ENCODE measurements around the gene ECE1. TPM values are rescaled to one million over a fixed set of nuclear protein-coding genes. Genes with fewer than 3 reads are reported as not detected.

ECE1 gene
- total RNA-seq, 1 experiment from 2014 or later = 65.8 TPM

- peak; percentile 80 for DNase-seq (ENCODE audit: low spot score)
Measured at GRCh38 chr1:21255284-21255942, 34.9 kb downstream of the ECE1 start.

DNA sequence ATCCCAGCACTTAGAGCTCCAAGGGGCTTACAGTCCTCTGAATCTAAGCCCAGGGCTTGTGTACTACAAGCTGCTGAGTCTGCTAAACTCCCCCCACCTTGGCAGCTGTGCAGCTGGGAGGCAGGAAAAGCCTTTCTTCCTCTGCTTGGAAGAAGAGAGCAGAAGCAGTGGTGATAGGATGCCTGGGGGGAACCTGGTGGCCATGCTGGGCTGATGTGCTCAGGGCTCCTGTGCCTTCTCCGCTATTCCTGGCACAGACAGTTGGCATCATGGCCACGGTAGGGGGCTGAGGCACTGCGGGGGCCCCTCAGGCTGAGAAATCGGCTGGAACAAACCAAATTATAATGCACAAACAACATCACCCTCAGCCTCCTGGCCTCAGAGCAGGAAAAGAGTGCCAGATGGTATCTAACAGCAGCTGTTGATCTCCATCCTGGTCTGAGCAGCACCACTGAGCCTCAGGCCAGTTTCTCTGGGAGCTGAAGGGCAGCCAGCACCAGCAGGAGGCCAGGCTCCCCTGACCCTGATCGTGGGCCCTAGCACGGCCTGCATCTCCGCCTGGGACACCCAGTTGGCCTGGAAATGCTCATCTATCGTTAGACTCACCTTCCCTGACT, 35.8 kb downstream of the ECE1 start:
- no peak for DNase-seq (ENCODE audit: low spot score)

- DNase-seq (ENCODE audit: low spot score) = peak; percentile 84
Measured at GRCh38 chr1:21251773-21252471, 38.3 kb downstream of the ECE1 start.

DNA sequence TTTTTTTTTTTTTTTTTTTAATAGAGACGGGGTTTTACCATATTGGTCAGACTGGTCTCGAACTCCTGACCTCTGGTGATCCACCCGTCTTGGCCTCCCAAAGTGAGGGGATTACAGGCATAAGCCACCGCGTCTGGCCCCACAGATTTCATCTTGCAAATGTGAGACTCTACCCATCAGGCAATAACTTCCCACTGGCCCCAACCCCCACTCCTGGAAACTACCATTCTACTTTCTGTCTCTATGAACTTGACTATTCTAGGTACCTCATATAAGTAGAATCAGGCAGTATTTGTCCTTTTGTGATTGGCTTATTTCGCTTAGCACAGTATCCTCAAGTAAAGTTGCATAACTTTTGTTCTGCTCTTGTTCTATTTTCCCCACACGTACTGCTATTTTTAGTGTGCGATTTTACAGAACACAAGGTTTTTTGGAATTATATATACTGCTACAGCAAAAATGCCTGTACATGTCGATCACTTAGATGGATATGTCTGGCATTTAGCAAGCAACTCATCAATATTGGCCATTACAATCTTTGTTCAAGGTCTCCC, 40.2 kb downstream of the ECE1 start:
- no peak for DNase-seq (ENCODE audit: low spot score)

DNA sequence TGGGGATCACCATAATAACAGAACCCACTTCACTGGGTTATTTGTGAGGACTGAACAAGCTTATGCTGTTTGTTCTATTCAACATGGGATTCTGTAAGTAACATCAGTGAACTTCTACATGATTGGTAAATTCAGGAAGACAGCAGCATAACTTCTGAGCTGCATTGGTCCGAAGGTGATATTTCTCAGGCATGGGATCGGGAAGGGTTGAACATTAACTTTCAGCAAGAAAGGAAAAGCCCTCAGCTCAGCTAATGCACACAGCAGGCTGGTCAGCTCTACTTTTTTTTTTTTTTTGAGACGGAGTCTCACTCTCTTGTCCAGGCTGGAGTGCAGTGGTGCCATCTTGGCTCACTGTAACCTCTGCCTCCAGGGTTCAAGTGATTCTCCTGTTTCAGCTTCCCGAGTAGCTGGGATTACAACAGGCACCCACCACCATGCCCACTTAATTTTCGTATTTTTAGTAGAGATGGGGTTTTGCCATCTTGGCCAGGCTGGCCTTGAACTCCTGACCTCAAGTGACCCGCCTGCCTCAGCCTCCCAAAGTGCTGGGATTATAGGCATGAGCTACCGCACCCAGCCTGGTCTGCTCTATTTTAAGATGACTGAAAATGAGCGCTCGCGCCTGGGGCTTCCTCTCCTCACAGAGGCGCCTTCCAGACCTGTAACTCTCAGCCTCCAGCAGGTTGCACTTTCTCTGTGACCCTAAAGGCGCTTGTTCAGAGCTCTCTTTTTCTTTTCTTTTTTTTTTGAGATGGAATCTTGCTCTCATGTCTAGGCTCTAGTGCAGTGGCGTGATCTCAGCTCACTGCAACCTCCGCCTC, 42.2 kb downstream of the ECE1 start:
- no peak for DNase-seq (ENCODE audit: low spot score)

DNA sequence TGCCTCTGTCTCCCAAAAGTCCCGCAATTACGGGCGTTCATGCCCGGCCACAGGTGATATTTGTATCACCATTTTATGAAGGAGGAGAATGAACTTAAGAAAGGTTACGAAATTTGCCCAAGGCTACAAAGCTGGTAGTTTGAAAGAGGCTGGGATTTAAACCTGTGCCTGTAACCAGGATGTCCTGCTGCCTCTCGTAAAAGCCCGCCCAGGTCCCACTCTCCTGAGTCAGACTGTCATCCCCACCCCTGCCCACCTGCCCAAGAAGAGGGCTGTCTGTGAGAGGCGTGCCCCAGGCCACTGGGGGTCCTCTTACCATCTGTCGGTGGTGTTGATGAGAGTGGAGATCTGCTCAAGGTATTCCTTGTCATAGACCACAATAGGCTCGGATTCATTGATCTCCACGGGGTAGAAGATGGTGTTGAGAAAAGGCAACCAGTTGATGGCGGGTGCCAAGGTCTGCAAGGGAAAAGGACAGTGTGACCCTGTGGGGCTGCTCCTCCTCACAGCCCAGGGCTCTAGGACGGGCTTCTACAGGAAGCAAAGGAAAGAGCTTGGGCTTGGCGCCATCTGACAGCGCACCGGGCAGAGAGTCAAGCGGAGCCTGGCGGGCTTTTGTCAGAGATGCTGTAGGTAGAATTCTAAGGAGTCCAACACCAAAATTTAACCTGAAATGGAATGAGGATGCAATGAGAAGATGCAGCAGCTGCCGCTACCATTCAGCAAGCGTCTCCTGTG, 43.2 kb downstream of the ECE1 start:
- no peak for DNase-seq (ENCODE audit: low spot score)

DNA sequence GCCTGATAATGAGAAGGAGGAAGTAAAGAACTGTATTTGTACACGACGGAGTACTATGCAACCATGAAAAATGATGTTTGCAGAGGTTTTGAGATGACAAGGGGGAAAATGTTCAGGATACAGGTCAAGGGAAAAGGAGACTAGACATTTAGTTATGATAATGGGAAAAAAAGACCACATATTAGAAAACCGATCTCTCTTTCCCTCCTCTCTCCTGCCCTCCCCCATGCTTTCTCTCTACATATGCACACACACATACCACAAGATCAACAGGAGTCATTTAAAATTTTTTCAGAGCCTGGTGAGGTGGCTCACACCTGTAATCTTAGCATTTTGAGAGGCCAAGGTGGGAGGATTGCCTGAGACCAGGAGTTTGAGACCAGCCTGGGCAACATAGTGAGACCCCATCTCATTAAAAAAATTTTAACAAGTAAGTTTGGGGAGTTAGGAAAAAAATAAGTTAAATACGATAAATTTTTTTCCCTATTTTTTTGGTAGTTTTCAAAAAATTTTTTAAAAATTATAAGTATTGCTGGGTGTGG, 44.5 kb downstream of the ECE1 start:
- DNase-seq (ENCODE audit: low spot score) = no peak

DNA sequence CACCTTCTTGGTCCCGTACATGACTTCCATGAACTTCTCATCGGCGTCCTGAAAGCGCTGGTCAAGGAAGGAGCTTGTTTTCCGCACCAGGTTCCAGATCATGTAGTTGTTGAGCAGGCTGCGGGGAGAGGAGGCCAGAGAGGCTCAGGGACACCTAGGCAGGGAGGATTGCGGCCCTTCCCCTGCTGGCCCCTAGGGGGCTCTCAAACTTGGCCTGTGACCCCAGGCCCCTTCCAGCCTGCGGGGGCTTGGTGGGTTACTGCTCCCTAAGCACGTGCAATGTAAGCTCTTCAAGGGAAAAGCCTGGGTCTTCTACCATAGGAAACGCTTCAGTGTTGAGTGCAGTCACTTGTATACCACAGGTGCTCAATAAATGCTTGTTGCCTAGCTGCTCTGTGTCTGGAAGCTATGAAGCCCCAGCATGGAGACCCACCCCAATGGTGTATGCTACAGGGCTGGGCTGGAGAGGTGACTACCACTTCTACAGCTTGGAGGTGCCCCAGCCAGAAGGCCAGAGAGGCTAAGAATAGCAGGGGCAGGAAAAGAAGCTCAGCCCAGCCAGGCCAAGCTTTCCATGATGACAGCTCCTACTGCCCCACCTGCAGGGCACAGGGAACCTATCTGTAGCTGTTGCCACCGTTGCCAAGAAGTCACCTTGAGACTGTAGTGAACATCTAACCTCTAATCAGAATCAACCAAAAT, 45.1 kb downstream of the ECE1 start:
- no peak for DNase-seq (ENCODE audit: low spot score)

DNA sequence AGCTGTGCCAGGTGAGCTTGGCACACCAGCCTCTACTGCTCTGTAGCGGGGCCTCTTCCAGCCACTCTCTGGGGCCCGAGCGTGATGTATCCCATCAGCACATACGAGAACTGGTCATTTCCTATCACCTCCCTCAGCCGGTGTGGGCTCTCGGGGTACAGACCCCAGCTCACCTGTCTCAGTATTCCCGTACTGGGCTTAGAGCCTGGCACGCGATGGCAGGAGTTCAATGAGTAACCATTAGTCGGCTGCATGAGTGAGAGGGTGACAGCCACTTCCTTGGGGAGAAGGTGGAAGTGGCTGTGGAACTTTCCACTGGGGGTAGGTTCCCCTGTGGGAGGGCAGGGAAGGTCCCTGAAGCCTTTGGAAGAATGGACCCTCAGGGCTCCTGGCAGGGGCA, 46.1 kb downstream of the ECE1 start:
- DNase-seq (ENCODE audit: low spot score) = no peak

DNA sequence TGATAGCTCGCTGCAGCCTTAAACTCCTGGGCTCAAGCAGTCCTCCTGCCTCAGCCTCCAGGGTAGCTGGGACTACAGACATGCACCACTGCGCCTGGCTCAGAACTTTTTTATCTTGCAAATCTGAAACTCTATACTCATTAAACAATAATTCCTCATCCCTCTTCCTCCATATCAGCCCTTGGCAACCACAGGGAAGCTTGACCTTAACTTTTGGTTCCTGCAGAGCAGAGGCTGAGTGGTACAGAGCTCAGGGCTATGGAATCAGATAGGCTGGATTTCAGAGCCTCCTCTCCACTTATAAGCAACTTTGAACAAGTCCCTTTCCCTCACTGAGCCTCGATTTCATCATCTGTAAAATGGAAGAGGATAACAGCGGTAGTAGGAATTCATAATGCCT, 47.4 kb downstream of the ECE1 start:
- no peak for DNase-seq (ENCODE audit: low spot score)

DNA sequence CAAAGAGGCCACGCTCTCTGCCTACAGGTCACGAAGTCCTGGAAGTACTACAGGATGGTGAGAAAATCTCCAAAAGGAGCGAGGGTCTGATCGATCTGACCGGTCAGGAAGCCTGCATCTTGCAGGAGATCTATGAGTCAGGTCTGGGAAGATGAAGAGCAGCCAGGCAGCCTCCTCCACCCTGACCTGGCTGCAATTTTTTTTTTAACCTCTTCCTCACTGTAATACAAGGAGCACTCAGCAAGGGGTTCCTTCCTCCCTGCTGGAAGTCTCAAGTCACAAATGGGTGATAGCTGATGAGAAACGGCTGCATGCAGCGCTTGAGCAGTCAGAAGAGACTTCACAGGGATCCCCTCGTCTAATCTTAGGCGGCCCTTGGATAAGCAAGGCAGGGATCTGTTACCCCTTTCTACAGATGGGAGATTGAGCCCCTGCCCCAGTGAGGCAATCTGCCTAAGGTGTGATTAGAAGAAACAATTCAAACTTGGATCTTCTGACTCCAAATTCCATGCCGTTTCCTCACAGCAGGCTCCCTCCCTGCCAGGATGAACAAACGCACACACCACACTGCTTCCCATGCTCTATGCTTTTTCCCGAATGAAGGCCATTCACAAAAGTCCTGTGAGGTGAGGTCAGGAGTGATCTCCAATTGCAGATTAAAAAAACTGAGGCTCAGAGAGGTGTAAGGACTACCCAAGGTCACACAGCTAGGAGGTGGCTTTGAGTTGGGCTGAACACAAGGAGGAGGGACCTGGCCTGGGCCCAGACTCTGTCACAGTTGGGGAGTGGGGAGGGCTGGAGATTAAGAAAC, 48.3 kb downstream of the ECE1 start:
- DNase-seq (ENCODE audit: low spot score) = no peak

GRCh38 chr1:21240706-21241105, 49.6 kb downstream of the ECE1 start:
- DNase-seq (ENCODE audit: low spot score) = no peak

GRCh38 chr1:21239221-21239620, 51.0 kb downstream of the ECE1 start:
- peak; percentile 51 for DNase-seq (ENCODE audit: low spot score)

DNA sequence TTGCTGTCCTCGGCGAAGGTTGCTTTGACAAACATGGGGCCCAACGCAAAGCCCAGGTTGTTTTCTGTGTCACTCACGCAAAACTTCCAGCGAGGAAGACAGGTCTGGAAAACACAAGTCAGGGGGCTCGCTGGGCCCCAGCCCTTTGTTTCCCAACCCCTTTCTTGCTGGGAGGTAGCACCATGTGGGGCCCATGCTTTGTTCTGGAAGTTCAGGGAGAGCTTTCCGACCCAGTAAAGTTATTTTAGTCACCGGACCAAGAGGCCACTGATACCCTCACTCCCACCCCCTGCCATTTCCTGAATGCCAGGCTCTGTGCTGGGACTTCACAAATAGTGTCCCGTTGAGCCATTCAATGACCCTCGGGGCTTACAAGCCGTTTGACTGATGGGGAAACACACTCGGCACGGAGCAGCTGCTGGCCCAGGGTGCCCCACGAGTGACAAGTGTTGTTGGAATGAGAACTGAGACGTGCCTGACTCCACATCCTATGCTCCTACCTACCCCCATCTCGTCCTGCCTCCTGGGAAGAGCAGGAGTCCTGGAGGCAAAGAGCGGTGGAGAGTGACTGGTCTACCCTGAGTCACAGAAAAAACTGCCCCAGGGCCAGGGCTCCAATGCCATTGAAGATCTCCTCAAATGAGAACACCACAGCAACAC, 52.0 kb downstream of the ECE1 start:
- DNase-seq (ENCODE audit: low spot score) = no peak

DNA sequence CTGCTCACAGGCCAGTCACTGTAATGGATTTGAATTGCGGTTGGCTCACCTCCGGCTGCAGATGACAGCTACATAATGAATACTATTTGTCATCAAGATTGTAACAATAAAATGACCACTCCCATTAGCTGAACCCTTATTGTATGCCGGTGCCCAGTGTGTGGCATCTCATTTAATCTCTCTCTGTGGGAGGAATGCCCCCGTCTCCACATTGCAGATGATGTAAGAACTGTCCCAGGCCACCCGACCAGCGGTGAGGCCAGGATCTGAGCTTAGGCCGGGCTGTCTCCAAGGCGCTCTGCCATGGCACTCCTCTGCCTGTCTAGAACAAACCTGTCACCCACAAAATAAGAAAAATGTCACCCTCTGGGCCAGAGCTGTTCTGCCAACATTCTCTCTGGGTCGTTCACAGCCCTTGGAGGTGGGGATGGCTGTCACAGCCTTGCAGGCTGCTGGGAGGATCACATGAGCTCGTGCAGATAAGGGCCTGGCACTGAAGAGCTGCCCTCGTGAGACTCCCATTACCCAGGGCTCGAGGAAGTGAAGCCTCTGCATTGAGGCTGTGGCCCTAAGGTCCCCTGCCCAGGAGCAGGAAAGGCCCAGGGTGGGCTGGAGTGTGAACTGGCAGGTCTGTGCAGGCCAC, 52.7 kb downstream of the ECE1 start:
- DNase-seq (ENCODE audit: low spot score) = no peak

GRCh38 chr1:21236178-21236577, 54.1 kb downstream of the ECE1 start:
- no peak for DNase-seq (ENCODE audit: low spot score)

GRCh38 chr1:21234779-21235178, 55.5 kb downstream of the ECE1 start:
- DNase-seq (ENCODE audit: low spot score) = no peak

- DNase-seq (ENCODE audit: low spot score) = no peak
Measured at GRCh38 chr1:21233490-21233889, 56.8 kb downstream of the ECE1 start.
